Aorta (tissue), 5 donors: Measurements from ENCODE around the gene HSPA12A. TPM values are rescaled to one million over a fixed set of nuclear protein-coding genes. Genes with fewer than 3 reads are reported as not detected.

Experiments
- ATAC-seq: fragments of 200-7000 bp; cut with Tn5 transposase; one replicate; pipeline ENCODE4 v1.9.1; 2022; ENCODE audit warnings: moderate library complexity; ENCODE audit not compliant: low FRiP score
- DNase-seq, 2 donors: peaks; one replicate each; pipeline ENCODE4 v3.0.0-alpha.2; 2020
- H3K27ac ChIP-seq, 2 donors: one replicate each; pipeline ENCODE4 v1.5.1; 2013; ENCODE audit warnings: low read length in 2 of 2, mild to moderate bottlenecking in 2 of 2, moderate library complexity in 2 of 2, control low read depth in 1 of 2, inconsistent platforms in 1 of 2, low read depth in 1 of 2
- H3K27me3 ChIP-seq, 2 donors: one replicate each; pipeline ENCODE4 v1.6.1; 2013; ENCODE audit warnings: control low read depth in 1 of 2, low read length in 1 of 2, mild to moderate bottlenecking in 1 of 2, moderate library complexity in 1 of 2; ENCODE audit not compliant: insufficient read depth in 2 of 2, control insufficient read depth in 1 of 2
- H3K36me3 ChIP-seq, 2 donors: one replicate each; pipeline ENCODE4 v1.6.1; 2013; ENCODE audit warnings: control low read depth in 1 of 2, low read length in 1 of 2, mild to moderate bottlenecking in 1 of 2; ENCODE audit not compliant: insufficient read depth in 2 of 2, control insufficient read depth in 1 of 2
- H3K4me1 ChIP-seq, 2 donors: one replicate each; pipeline ENCODE4 v1.6.1; 2013; ENCODE audit warnings: low read length in 2 of 2, control low read depth in 1 of 2, mild to moderate bottlenecking in 1 of 2, moderate library complexity in 1 of 2; ENCODE audit not compliant: insufficient read depth in 2 of 2, control insufficient read depth in 1 of 2
- H3K4me3 ChIP-seq, 2 donors: one replicate each; pipeline ENCODE4 v1.5.1; 2013; ENCODE audit warnings: low read length in 2 of 2, control low read depth in 1 of 2, mild to moderate bottlenecking in 1 of 2
- H3K9me3 ChIP-seq: one replicate; pipeline ENCODE4 v1.6.1; 2013; ENCODE audit warnings: mild to moderate bottlenecking, low read length; ENCODE audit not compliant: control insufficient read depth
- WGBS, 2 donors: extraction: QIAGEN DNeasy Blood & Tissue Kit; methylation state at CpG; one replicate each; pipeline ENCODE4 v1.1.7; 2013; 5-methylcytosine and 5-hydroxymethylcytosine counted together
- intact Hi-C, 2 donors: fragments of 100-400 bp; cut with DNase I; formaldehyde crosslinking; loops; one replicate each; pipeline versions ENCODE4 v1.14.2 to v1.15.0; 2022
- polyA plus RNA-seq, 2 donors: library from polyadenylated mRNA; stranded (reverse); fragments of 200-250 nt; gene quantifications; one replicate each; pipeline ENCODE4 v1.2.3, GENCODE V29; 2013
- total RNA-seq, 2 donors: library from RNA; stranded (reverse); fragmentation: NEBNext Ultra II Directional; extraction: Animal tissue kit (Norgen Biotek cat#: 25700); gene quantifications; one replicate each; pipeline ENCODE4 v1.2.1, GENCODE V29; 2021
- donor health status: healthy with polysubstance abuse.
- donor health status: Bipolar disorder and iron deficiency.
- donor health status: DM: no; HTN: no; CAD: no.
- donor health status: DM: no; HTN: no; CAD: no.
- donor health status: DM: yes; HTN: yes; CAD: no.

Gene HSPA12A
- total and polyA plus RNA-seq, 4 donors: 2.3 to 25.7 (median 10.2) TPM

- H3K9me3 ChIP-seq: no peaks in the 10 kb centered on the region
- peaks cover 0 to 2% of the 10 kb centered on the region in 2 donors for H3K4me1 ChIP-seq
- 66 to 72% methylated on average over 5 of the region's 5 CpGs for WGBS, 2 donors
- no peak overlapping the region for H3K4me3 ChIP-seq
- H3K27me3 ChIP-seq: no peaks in the 10 kb centered on the region
- DNase-seq (no peak), ATAC-seq (no peak)
- H3K27ac ChIP-seq: no peak overlapping the region
- no peaks in the 10 kb centered on the region for H3K36me3 ChIP-seq
- intact Hi-C loops: no loop called here
Measured at GRCh38 chr10:116728526-116729096, 13.8 kb downstream of the HSPA12A start.

GRCh38 chr10:116723428-116724281, 18.7 kb downstream of the HSPA12A start:
- 90 to 91% methylated on average over 15 of the region's 15 CpGs for WGBS, 2 donors
- no peak for ATAC-seq

GRCh38 chr10:116722736-116723427, 19.5 kb downstream of the HSPA12A start:
- 82 to 89% methylated on average over 6 of the region's 6 CpGs for WGBS, 2 donors
- H3K27ac ChIP-seq: no peak overlapping the region

More at GRCh38 chr10:116723428-116724281, 18.7 kb downstream of the HSPA12A start:
- DNase-seq: no peak
- Histone ChIP-seq H3K36me3 (no peaks in the 10 kb centered on the region), H3K9me3 (no peaks in the 10 kb centered on the region), H3K4me1 (no peaks in the 10 kb centered on the region), H3K27ac (no peak overlapping the region), H3K27me3 (no peaks in the 10 kb centered on the region), H3K4me3 (no peak overlapping the region)
- intact Hi-C loops: no loop called here

GRCh38 chr10:116721547-116722392, 20.6 kb downstream of the HSPA12A start:
- no peak for ATAC-seq
- Histone ChIP-seq H3K4me3 (no peak overlapping the region), H3K27ac (no peak overlapping the region), H3K27me3 (no peaks in the 10 kb centered on the region), H3K36me3 (no peaks in the 10 kb centered on the region), H3K4me1 (no peaks in the 10 kb centered on the region), H3K9me3 (no peaks in the 10 kb centered on the region)
- 66 to 74% methylated on average over 20 of the region's 20 CpGs for WGBS, 2 donors
- intact Hi-C loops: no loop called here
- DNase-seq: no peak

More at GRCh38 chr10:116722736-116723427, 19.5 kb downstream of the HSPA12A start:
- intact Hi-C loops: no loop called here
- Histone ChIP-seq H3K4me1 (no peaks in the 10 kb centered on the region), H3K9me3 (no peaks in the 10 kb centered on the region), H3K36me3 (no peaks in the 10 kb centered on the region), H3K27me3 (no peaks in the 10 kb centered on the region), H3K4me3 (no peak overlapping the region)
- no peak for ATAC-seq
- no peak for DNase-seq

GRCh38 chr10:116720668-116721546, 21.5 kb downstream of the HSPA12A start:
- no peak for DNase-seq
- ATAC-seq: no peak
- Histone ChIP-seq H3K27ac (no peak overlapping the region), H3K4me3 (no peak overlapping the region), H3K4me1 (no peaks in the 10 kb centered on the region), H3K36me3 (no peaks in the 10 kb centered on the region), H3K27me3 (no peaks in the 10 kb centered on the region), H3K9me3 (no peaks in the 10 kb centered on the region)
- intact Hi-C loops: no loop called here
- 64 to 69% methylated on average over 7 of the region's 7 CpGs for WGBS, 2 donors

- Histone ChIP-seq H3K27me3 (no peaks in the 10 kb centered on the region), H3K9me3 (no peaks in the 10 kb centered on the region), H3K4me1 (no peaks in the 10 kb centered on the region), H3K36me3 (no peaks in the 10 kb centered on the region), H3K4me3 (no peak overlapping the region), H3K27ac (no peak overlapping the region)
- intact Hi-C loops: no loop called here
- ATAC-seq (no peak), DNase-seq (no peak)
- 39 to 45% methylated on average over 7 of the region's 7 CpGs for WGBS, 2 donors
Measured at GRCh38 chr10:116720241-116720643, 22.1 kb downstream of the HSPA12A start.

- ATAC-seq (no peak), DNase-seq (no peak)
- Histone ChIP-seq H3K27ac (no peak overlapping the region), H3K9me3 (no peaks in the 10 kb centered on the region), H3K4me1 (no peaks in the 10 kb centered on the region), H3K27me3 (no peaks in the 10 kb centered on the region), H3K36me3 (no peaks in the 10 kb centered on the region), H3K4me3 (no peak overlapping the region)
- WGBS, 2 donors: 90 to 94% methylated on average over 1 of the region's 1 CpG
- intact Hi-C loops: no loop called here
Measured at GRCh38 chr10:116719804-116720203, 22.6 kb downstream of the HSPA12A start.
